Hematopoietic multipotent progenitor cell treated with erythropoietin and hydrocortisone succinate and interleukin-3 and kit ligand, for 6 days (in vitro differentiated cells): ENCODE results near the gene TANGO6.
A peak's percentile ranks its signal among the peaks of the same experiment; 100 is the strongest.

Experiments
- DNase-seq: peaks from one replicate; pipeline ENCODE4 v3.0.0-alpha.2; 2015

Gene TANGO6

GRCh38 chr16:68915589-68915988 is 72.3 kb downstream of the TANGO6 start:
- DNase-seq = no peak

- DNase-seq = no peak
These were observed 74.2 kb downstream of the TANGO6 start for GRCh38 chr16:68917541-68917940.

DNA sequence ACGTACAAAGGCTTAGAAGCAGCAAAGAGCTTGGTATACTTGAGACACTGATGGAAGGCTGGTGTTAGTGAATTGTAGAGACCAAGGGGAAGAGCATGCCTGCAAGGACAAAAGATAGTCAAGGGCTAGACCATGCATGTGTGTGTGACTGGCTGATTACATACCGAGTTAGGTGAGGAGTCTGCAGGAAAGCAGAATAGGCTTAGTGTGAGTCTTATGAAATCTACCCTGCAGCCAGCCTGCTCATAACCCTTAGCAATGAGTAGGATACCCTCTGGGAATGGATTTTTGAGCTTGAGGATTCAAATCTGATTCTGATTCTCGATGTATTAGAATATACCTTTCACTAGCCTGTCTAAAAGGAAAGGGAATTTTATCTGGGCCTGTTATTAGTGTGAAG is 77.0 kb downstream of the TANGO6 start:
- DNase-seq = no peak

DNA sequence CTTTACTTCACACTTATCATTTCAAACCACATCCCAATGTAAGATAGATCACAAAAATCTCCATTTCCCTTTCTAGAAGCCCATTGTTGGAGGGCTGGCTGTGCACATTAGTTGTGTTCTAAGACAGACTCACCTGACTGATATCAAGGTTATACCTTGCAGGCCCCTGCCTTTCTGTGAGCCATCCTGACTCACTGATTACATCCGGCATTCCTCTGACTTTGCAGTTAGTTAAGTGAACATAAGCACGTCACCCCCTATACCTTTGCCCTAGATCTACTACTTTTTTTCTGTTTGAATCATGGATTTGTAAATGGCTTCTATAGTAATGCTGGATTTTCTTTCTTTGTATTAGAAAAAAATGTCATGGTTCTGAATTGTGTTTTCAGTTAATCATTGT is 78.3 kb downstream of the TANGO6 start:
- DNase-seq = no peak

- no peak for DNase-seq
These were observed 79.8 kb downstream of the TANGO6 start for GRCh38 chr16:68923116-68923515.

- no peak for DNase-seq
These were observed 83.7 kb downstream of the TANGO6 start for GRCh38 chr16:68927018-68927417.

- DNase-seq = no peak
These were observed 87.9 kb downstream of the TANGO6 start for GRCh38 chr16:68931196-68931595.

GRCh38 chr16:68934402-68934801 is 91.1 kb downstream of the TANGO6 start:
- DNase-seq = no peak

GRCh38 chr16:68935008-68935407 is 91.7 kb downstream of the TANGO6 start:
- no peak for DNase-seq

- peak; percentile 50 for DNase-seq
These were observed 93.7 kb downstream of the TANGO6 start for GRCh38 chr16:68936736-68937631.

DNA sequence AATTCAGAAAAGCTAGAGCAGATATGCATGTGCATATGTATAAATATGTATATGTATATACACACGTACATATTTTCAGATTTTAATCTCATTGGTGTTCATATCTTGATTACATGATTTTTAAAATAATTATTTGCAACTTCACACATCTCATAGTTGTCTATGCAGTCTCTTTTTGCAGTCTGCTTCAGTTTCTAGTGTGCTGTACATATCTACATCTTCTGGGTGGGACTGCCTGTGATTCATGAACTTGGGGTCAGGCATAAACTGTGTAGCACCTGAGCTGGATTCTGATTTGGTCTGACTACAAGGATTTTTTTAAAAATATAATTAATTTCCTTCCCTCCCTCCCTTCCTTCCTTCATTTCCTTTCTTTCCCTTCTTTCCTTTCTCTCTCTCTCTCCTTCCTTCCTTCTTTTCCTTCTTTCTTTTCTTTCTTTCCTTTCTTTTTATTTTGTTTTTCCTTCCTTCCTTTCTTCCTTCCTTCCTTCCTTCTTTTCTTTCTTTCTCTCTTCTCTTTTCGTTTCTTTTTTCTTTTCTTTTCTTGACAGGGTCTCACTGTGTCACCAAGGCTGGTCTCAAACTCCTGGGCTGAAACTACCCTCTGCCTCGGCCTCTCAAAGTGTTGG is 96.5 kb downstream of the TANGO6 start:
- no peak for DNase-seq

GRCh38 chr16:68940816-68941215 is 97.5 kb downstream of the TANGO6 start:
- DNase-seq = no peak

GRCh38 chr16:68943961-68944360 is 100.6 kb downstream of the TANGO6 start:
- DNase-seq = no peak

DNA sequence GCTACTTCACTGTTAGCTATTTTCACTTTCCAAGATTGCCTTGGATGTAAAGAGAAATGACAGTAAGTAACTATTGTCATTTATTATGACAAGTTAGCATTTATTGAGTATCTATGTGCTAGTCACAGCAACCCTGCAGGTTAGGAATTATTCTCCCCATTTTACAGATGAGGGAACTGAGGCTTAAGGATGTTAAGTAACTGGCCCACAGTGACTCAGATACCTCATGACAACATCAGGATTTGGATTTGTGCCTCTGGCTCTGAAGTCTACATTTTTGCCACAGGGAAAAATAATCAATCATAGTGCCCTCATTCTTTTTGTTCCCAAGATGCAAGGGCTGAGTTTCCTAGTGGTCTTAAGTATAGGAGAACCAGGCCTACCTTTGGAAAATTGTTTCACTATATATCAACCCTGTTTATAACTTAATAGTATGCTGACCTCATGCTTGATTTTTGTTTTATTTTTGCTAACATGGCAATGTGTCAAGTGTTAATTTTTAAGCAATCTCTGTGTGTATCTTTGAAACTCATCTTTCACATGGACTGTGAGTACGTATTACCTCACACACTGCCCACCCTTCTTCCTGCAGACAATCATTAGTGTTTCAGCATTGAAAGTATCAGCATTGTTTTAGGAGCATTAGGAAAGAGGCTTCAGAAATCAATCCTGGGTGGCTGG is 105.0 kb downstream of the TANGO6 start:
- DNase-seq = no peak

GRCh38 chr16:68951991-68952877 is 108.9 kb downstream of the TANGO6 start:
- DNase-seq = no peak

DNA sequence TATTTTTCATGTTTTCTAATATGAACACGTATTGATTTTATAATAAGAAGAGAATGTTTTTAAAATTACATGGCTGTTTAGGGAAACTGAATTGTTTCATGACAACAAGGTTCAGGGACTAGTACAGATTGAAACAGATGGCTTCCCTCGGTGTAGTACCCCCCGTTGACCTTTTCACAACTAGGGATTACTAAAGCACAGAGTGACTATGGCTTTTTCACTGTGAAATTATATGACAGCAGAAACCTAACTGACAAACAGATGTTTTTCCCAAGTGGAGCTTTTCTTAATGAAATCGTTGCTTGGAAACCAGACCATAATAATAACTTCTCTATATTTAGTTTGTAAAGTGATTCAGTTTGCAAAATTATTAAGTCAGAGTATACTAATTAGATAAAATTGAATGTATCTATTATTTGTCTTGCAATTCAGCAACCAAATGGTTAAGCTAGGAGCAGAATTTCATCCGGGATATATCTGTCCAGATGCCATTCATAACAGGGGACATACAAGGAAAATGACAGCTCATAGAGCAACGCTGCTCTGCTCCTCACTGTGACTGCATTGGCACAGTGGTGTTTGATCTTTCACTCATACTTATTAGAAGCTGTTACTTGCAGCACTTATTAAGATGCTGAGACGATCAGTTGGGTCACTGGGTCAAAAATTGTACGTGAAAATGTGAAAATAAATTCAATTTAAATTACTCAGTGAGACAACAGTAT is 111.7 kb downstream of the TANGO6 start:
- DNase-seq = no peak

GRCh38 chr16:68960910-68961309 is 117.6 kb downstream of the TANGO6 start:
- no peak for DNase-seq

DNA sequence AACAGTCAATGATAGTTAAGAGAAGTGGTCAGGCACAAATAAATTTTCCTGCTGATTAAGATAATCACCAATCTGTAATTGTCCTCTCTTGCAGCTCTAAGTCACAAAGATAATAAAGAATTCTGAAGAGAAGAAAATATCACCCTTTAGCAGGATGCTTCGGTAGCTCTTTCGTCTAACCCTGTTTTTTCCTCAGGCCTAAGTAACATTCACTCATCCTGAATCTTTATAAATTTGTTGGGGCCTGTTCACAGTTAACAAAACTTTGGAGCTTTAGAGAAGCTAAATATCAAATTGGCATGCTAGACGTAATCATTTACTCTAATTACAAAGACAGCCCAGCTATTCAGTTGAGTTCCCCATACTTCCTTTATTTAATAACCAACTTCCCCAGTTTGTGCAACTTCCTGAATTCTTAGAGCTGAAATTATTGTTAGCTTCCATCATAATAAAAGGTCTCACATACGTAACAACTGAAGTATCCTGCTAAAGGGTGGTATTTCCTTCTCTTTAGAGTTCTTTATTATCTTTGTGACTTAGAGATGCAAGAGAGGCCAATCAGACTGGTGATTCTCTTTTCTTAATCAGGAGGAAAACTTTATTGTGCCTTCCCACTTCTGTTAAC is 118.6 kb downstream of the TANGO6 start:
- peak; percentile 65 for DNase-seq

- DNase-seq = no peak
These were observed 126.0 kb downstream of the TANGO6 start for GRCh38 chr16:68969338-68969737.

- DNase-seq = no peak
These were observed 128.7 kb downstream of the TANGO6 start for GRCh38 chr16:68972013-68972412.

GRCh38 chr16:68972720-68973119 is 129.4 kb downstream of the TANGO6 start:
- DNase-seq = no peak
